ENCODE results near the gene ATP10A. TPM values are rescaled to one million over a fixed set of nuclear protein-coding genes. Genes with fewer than 3 reads are reported as not detected.

ATP10A gene
- total RNA-seq, 4 donors from 2014 or later = 3.8 to 7.1 (median 5.2) TPM

DNA sequence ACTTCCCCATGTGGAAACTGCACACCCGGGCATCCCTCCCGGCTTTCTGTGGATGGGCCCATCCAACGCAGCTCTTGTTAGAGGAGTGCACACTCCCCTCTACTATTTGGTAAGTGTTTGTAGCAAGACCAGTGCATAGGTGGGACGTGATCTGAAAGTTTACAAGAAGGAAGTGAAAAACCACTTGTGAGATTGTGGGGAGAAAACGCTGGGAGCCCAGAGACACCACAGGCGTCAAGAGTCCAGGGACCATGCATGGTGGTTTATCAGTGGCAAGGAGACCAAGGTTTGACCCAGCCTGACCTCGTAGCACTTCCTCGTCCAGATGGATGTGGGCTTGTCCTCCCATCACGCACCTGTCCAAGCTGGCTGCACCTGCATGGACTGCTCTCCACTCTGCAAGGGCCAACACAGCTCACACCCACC, 51.6 kb downstream of the ATP10A start:
- TF ChIP-seq EP300 (IDR thresholded peaks at IDR 0.05) = no peak
- no peak for TF ChIP-seq POLR2A (IDR thresholded peaks at IDR 0.05)
- TF ChIP-seq, protein P1, sequence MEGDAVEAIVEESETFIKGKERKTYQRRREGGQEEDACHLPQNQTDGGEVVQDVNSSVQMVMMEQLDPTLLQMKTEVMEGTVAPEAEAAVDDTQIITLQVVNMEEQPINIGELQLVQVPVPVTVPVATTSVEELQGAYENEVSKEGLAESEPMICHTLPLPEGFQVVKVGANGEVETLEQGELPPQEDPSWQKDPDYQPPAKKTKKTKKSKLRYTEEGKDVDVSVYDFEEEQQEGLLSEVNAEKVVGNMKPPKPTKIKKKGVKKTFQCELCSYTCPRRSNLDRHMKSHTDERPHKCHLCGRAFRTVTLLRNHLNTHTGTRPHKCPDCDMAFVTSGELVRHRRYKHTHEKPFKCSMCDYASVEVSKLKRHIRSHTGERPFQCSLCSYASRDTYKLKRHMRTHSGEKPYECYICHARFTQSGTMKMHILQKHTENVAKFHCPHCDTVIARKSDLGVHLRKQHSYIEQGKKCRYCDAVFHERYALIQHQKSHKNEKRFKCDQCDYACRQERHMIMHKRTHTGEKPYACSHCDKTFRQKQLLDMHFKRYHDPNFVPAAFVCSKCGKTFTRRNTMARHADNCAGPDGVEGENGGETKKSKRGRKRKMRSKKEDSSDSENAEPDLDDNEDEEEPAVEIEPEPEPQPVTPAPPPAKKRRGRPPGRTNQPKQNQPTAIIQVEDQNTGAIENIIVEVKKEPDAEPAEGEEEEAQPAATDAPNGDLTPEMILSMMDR (IDR thresholded peaks at IDR 0.05) = no peak
- no peak for TF ChIP-seq POLR2AphosphoS5 (IDR thresholded peaks at IDR 0.05)
- Histone ChIP-seq H3K9me3 (no peaks in the 10 kb centered on the region), H3K36me3 (no peaks in the 10 kb centered on the region), H3K27me3 (no peaks in the 10 kb centered on the region), H3K4me3 (no peak overlapping the region), H3K4me1 (peaks cover 2% of the 10 kb centered on the region), H3K27ac (no peak overlapping the region)
- 83% methylated on average over 9 of the region's 9 CpGs for WGBS
- no peak for DNase-seq (ENCODE audit: low spot score in 2 of 2)

DNA sequence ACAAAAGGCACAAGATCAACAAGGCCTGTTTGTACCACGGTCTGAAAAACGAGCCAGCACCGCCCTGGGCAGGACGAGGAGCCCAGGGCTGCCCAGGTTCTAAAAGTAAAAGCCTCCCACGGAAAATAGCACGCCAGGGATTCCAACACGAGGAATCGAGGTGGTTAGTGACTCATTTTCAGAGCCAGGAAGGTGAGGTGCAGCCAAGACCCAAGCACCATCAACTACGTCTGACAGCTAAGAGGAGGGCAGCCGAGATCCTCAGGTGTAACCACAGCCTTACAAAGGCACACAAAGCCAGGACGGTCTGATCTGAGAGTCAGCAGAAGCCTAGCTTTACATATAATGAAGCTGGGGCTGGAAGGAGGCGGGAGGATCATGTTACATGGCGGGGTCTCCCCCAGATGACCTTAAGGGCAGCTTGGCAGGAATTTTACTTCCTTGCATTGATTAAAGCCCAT, 52.5 kb downstream of the ATP10A start:
- Histone ChIP-seq H3K27ac (peak overlapping the region; percentile 31), H3K27me3 (no peaks in the 10 kb centered on the region), H3K4me1 (peaks cover 2% of the 10 kb centered on the region), H3K4me3 (no peak overlapping the region), H3K36me3 (no peaks in the 10 kb centered on the region), H3K9me3 (no peaks in the 10 kb centered on the region)
- DNase-seq (ENCODE audit: low spot score in 2 of 2) = no peak
- no peak for TF ChIP-seq EP300 (IDR thresholded peaks at IDR 0.05)
- TF ChIP-seq, protein P1 (IDR thresholded peaks at IDR 0.05) = no peak
- TF ChIP-seq POLR2AphosphoS5 (IDR thresholded peaks at IDR 0.05) = no peak
- no peak for TF ChIP-seq POLR2A (IDR thresholded peaks at IDR 0.05)
- 50% methylated on average over 12 of the region's 13 CpGs for WGBS

DNA sequence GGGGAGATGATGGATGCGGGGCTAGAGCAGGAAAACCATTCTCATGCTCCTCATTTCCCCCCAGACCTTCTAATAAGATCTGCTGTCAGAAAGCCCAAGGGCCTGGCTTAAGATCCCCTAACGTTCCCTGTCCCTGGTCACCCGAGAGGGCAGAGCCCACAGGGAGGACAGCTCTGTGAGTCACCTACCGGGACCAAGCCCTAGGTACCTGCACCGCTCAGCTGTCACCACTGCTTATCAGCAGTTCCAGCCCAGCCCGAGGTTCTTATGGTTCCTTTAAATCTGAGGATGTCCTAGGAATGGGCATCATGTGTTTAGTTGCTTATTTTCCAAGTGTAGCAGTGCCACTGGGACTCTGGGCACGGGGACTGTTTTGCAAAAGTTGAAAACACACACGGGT, 53.0 kb downstream of the ATP10A start:
- no peak overlapping the region for H3K4me3 ChIP-seq
- TF ChIP-seq EP300 (IDR thresholded peaks at IDR 0.05) (no peak), POLR2AphosphoS5 (IDR thresholded peaks at IDR 0.05) (no peak), POLR2A (IDR thresholded peaks at IDR 0.05) (no peak)
- TF ChIP-seq, protein P1 (IDR thresholded peaks at IDR 0.05) = no peak
- no peaks in the 10 kb centered on the region for H3K36me3 ChIP-seq
- 80% methylated on average over 8 of the region's 8 CpGs for WGBS
- H3K4me1 ChIP-seq = peaks cover 2% of the 10 kb centered on the region
- DNase-seq (ENCODE audit: low spot score in 2 of 2) = no peak
- no peaks in the 10 kb centered on the region for H3K27me3 ChIP-seq
- no peak overlapping the region for H3K27ac ChIP-seq
- no peaks in the 10 kb centered on the region for H3K9me3 ChIP-seq

DNA sequence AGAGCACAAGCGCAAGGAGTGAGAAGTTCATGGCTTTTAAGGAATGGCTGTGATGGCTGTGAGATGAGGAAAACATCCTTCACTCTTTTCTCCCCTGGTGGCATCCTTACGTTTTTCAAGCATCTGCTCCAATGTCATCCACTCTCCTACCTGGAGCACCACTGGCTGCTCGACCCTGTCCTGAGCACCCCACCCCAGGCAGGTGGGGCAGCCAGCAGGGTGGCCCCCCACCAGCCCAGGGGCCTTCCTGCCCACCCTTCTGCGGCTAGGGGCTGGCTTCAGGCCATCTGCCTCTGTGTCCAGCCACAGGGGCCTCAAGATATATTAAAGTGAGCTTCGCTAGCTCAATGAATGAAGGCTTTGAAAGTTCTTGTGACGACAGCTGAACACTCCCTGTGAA, 56.1 kb downstream of the ATP10A start:
- Histone ChIP-seq H3K9me3 (no peaks in the 10 kb centered on the region), H3K4me3 (no peak overlapping the region), H3K36me3 (no peaks in the 10 kb centered on the region), H3K27me3 (no peaks in the 10 kb centered on the region), H3K4me1 (peaks cover 12% of the 10 kb centered on the region), H3K27ac (no peak overlapping the region)
- 70% methylated on average over 6 of the region's 6 CpGs for WGBS
- no peak for DNase-seq (ENCODE audit: low spot score in 2 of 2)
- TF ChIP-seq POLR2AphosphoS5 (IDR thresholded peaks at IDR 0.05) = no peak
- no peak for TF ChIP-seq EP300 (IDR thresholded peaks at IDR 0.05)
- no peak for TF ChIP-seq POLR2A (IDR thresholded peaks at IDR 0.05)
- TF ChIP-seq, protein P1 (IDR thresholded peaks at IDR 0.05) = no peak

DNA sequence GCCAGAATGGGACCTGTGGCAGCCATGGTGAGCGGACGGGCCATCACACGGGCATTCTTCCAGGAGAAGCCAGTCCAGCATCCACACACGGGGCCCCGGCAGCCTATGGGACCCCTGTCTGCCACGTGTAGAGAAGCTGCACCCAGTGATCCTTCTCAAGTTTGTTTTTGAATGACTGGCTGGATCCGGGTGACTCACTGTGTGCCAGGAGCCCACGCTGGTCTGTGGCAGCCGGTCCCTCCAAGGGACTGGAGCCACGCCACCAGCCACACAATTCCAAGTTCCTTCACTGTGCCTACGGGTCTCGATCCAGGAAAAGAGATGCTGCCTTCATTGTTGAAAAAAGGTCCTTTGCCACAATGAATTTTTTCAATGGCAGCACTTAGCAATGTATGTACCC, 58.1 kb downstream of the ATP10A start:
- DNase-seq (ENCODE audit: low spot score in 2 of 2) = no peak
- Histone ChIP-seq H3K4me3 (no peak overlapping the region), H3K27ac (no peak overlapping the region), H3K27me3 (no peaks in the 10 kb centered on the region), H3K36me3 (no peaks in the 10 kb centered on the region), H3K9me3 (no peaks in the 10 kb centered on the region), H3K4me1 (peaks cover 24% of the 10 kb centered on the region)
- WGBS = 51% methylated on average over 11 of the region's 12 CpGs
- TF ChIP-seq EP300 (IDR thresholded peaks at IDR 0.05) (no peak), POLR2AphosphoS5 (IDR thresholded peaks at IDR 0.05) (no peak)

DNA sequence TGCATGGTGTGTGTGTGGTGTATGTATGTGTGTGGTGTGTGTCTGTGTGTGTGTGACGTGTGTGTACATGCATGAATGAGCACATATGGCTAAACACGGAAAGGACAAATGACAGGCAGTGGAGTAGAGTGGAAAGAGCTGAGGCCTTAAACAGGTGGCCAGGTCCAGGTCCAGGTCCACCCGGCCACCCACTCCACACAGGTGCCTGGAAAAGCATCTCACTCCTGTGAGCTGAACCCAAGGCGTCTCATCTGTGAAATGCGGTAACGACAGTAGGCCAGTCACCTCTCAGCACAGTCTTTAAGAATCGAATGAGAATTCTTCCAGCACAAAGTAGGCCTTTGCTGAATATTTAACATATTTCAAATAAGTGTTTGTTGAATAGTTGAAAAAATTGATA, 58.7 kb downstream of the ATP10A start:
- H3K27me3 ChIP-seq = no peaks in the 10 kb centered on the region
- no peaks in the 10 kb centered on the region for H3K9me3 ChIP-seq
- TF ChIP-seq, protein P1 (IDR thresholded peaks at IDR 0.05) = no peak
- TF ChIP-seq POLR2AphosphoS5 (IDR thresholded peaks at IDR 0.05) (no peak), EP300 (IDR thresholded peaks at IDR 0.05) (no peak), POLR2A (IDR thresholded peaks at IDR 0.05) (no peak)
- no peak overlapping the region for H3K4me3 ChIP-seq
- H3K36me3 ChIP-seq = no peaks in the 10 kb centered on the region
- 81% methylated on average over 7 of the region's 7 CpGs for WGBS
- H3K27ac ChIP-seq = no peak overlapping the region
- peaks cover 24% of the 10 kb centered on the region for H3K4me1 ChIP-seq
- DNase-seq (ENCODE audit: low spot score in 2 of 2) = no peak
